Loucy (cell line): ENCODE results near the gene LAMC1.

Source experiments
- H2AFZ ChIP-seq: fragments of 200-600 bp; sonication (generic); 2 replicates; pipeline ENCODE4 v1.6.0; 2016; ENCODE audit warnings: antibody characterized with exemption, mild to moderate bottlenecking, low read length, moderate library complexity
- H3F3A ChIP-seq: fragments of 200-600 bp; 2 replicates; pipeline ENCODE4 v1.6.0; 2016; ENCODE audit warnings: antibody characterized with exemption, low read depth, mild to moderate bottlenecking
- H3K27me3 ChIP-seq: fragments of 200-600 bp; sonication (generic); 2 replicates; pipeline ENCODE4 v1.6.1; 2014; ENCODE audit warnings: low read length, mild to moderate bottlenecking; ENCODE audit not compliant: insufficient read depth, poor library complexity, severe bottlenecking
- H3K36me3 ChIP-seq: fragments of 200-600 bp; sonication (generic); 2 replicates; pipeline ENCODE4 v1.6.1; 2016; ENCODE audit warnings: low read length; ENCODE audit not compliant: insufficient read depth
- H3K4me1 ChIP-seq: fragments of 200-600 bp; sonication (generic); 2 replicates; pipeline ENCODE4 v1.5.1; 2014; ENCODE audit warnings: low read length, mild to moderate bottlenecking; ENCODE audit not compliant: insufficient read depth, poor library complexity, severe bottlenecking
- H3K4me2 ChIP-seq: fragments of 200-600 bp; sonication (generic); 2 replicates; pipeline ENCODE4 v1.6.0; 2014; ENCODE audit warnings: antibody characterized with exemption, low read length, low read depth, mild to moderate bottlenecking; ENCODE audit not compliant: poor library complexity, severe bottlenecking
- H3K4me3 ChIP-seq: fragments of 200-600 bp; sonication (generic); 2 replicates; pipeline ENCODE4 v1.5.1; 2014; ENCODE audit warnings: low read length, mild to moderate bottlenecking, mixed read lengths; ENCODE audit not compliant: poor library complexity, severe bottlenecking
- H3K79me2 ChIP-seq: fragments of 200-600 bp; sonication (generic); 2 replicates; pipeline ENCODE4 v1.6.1; 2014; ENCODE audit warnings: low read length; ENCODE audit not compliant: insufficient read depth
- H3K9ac ChIP-seq: fragments of 200-600 bp; sonication (generic); 2 replicates; pipeline ENCODE4 v1.6.0; 2014; ENCODE audit warnings: mild to moderate bottlenecking, low read depth, low read length, moderate library complexity; ENCODE audit not compliant: poor library complexity, severe bottlenecking
- H3K9me2 ChIP-seq: fragments of 200-600 bp; sonication (generic); replicated peaks from 2 replicates; pipeline ENCODE4 v1.6.1; 2016; ENCODE audit warnings: low read depth, low read length, mixed read lengths
- H3K9me3 ChIP-seq: fragments of 200-600 bp; sonication (generic); 2 replicates; pipeline ENCODE4 v1.6.1; 2014; ENCODE audit warnings: mild to moderate bottlenecking, antibody characterized with exemption, low read length, low read depth; ENCODE audit not compliant: insufficient read depth
- H4K20me1 ChIP-seq: fragments of 200-600 bp; sonication (generic); 2 replicates; pipeline ENCODE4 v1.6.0; 2014; ENCODE audit warnings: antibody characterized with exemption, low read length, mild to moderate bottlenecking; ENCODE audit not compliant: insufficient read depth, poor library complexity, severe bottlenecking
- CTCF ChIP-seq: fragments of 200-600 bp; sonication (generic); conservative IDR thresholded peaks from 2 replicates; pipeline ENCODE4 v1.5.1; 2014; ENCODE audit warnings: mild to moderate bottlenecking, antibody characterized with exemption, low read length
- EZH2phosphoT487 ChIP-seq: fragments of 200-600 bp; IDR thresholded peaks from 2 replicates; pipeline ENCODE4 v1.6.1; 2018; ENCODE audit warnings: antibody characterized with exemption, mild to moderate bottlenecking, moderate library complexity, borderline replicate concordance

Gene LAMC1

GRCh38 chr1:183027031-183027430 is 3.8 kb downstream of the LAMC1 start:
- Histone ChIP-seq H3K9ac (no peak overlapping the region), H3K4me3 (no peak overlapping the region), H3K36me3 (no peaks in the 10 kb centered on the region), H2AFZ (no peak overlapping the region), H3K9me2 (no peaks in the 10 kb centered on the region), H3K9me3 (no peaks in the 10 kb centered on the region), H4K20me1 (no peaks in the 10 kb centered on the region), H3K4me1 (peaks cover 2% of the 10 kb centered on the region), H3K4me2 (no peak overlapping the region), H3F3A (no peaks in the 10 kb centered on the region), H3K79me2 (no peaks in the 10 kb centered on the region), H3K27me3 (no peaks in the 10 kb centered on the region)
- TF ChIP-seq EZH2phosphoT487 (no peak), CTCF (no peak)

DNA sequence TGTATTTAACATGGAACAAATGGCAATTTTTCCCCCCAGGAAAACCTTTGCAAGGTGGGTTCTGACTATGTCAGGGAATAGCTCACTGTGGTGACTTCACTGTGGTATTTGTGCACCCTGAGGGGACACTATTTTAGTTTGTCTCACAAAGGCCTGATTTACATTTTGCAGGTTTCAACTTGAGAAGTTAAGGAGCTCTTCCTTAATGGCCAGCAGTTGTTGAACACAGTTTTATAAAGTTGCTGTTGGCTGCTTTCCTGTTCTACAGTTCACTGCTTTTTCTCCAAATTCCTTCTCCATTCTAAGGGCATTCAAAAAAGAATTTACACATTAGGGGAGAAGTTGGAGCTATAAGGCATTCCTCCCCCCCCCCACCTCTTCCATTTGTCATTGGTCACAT is 4.6 kb downstream of the LAMC1 start:
- H3K4me2 ChIP-seq = no peak overlapping the region
- H4K20me1 ChIP-seq = no peaks in the 10 kb centered on the region
- no peaks in the 10 kb centered on the region for H3K9me3 ChIP-seq
- no peaks in the 10 kb centered on the region for H3K36me3 ChIP-seq
- H3K4me1 ChIP-seq = peaks cover 2% of the 10 kb centered on the region
- no peak overlapping the region for H2AFZ ChIP-seq
- TF ChIP-seq EZH2phosphoT487 (no peak), CTCF (no peak)
- no peak overlapping the region for H3K4me3 ChIP-seq
- no peaks in the 10 kb centered on the region for H3F3A ChIP-seq
- no peaks in the 10 kb centered on the region for H3K9me2 ChIP-seq
- no peaks in the 10 kb centered on the region for H3K79me2 ChIP-seq
- no peak overlapping the region for H3K9ac ChIP-seq
- H3K27me3 ChIP-seq = no peaks in the 10 kb centered on the region

DNA sequence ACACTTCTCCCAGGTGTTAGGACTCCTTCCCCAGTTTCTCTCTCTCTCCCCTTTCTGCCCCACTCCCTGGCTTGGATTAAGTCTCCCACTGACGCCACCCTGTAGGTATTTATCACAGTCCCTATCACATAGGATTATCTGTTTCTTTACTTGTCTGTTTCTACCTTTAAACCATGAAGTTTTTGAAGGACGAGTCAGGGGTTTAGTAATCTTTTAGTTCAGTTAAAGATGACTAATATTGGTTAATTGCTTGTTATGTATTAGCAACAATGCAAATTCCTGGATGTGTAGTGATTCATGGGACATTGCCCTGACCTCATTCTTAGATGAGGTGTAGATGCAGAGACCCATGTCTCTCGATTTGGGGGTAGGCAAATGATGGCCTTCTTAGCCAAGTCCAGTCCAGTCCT is 6.4 kb downstream of the LAMC1 start:
- no peaks in the 10 kb centered on the region for H3K9me2 ChIP-seq
- H3K36me3 ChIP-seq = no peaks in the 10 kb centered on the region
- no peak overlapping the region for H3K4me2 ChIP-seq
- peaks cover 8% of the 10 kb centered on the region for H3K4me1 ChIP-seq
- H3K27me3 ChIP-seq = no peaks in the 10 kb centered on the region
- H3F3A ChIP-seq = no peaks in the 10 kb centered on the region
- H3K79me2 ChIP-seq = no peaks in the 10 kb centered on the region
- H3K9me3 ChIP-seq = no peaks in the 10 kb centered on the region
- no peak overlapping the region for H3K4me3 ChIP-seq
- H3K9ac ChIP-seq = no peak overlapping the region
- no peak overlapping the region for H2AFZ ChIP-seq
- TF ChIP-seq CTCF = no peak
- TF ChIP-seq EZH2phosphoT487 = no peak
- no peaks in the 10 kb centered on the region for H4K20me1 ChIP-seq
